MCF 10A (cell line): ENCODE measurements around the gene GPC6. TPM values are rescaled to one million over a fixed set of nuclear protein-coding genes. Genes with fewer than 3 reads are reported as not detected.

Experiments
- BruUV-seq: library from RNA; stranded (reverse); fragments of 400-500 nt; replicated peaks from 2 replicates; lab custom pipeline; 2021; lab: Mats Ljungman, UMichigan
- CTCF ChIA-PET: fragments of 300-600 bp; sonication (Branson Sonifier 250); formaldehyde crosslinking; extraction: SDS; loops from one replicate; lab custom pipeline; 2021; ENCODE audit warnings: antibody characterized with exemption, inconsistent platforms; lab: Yijun Ruan, JAX
- POLR2A ChIA-PET: fragments of 300-600, 350-650 bp; sonication (Branson Sonifier 250); formaldehyde crosslinking; extraction: SDS; loops from one replicate; lab custom pipeline; 2020; ENCODE audit warnings: antibody characterized with exemption, inconsistent platforms; lab: Yijun Ruan, JAX
- DNase-seq: peaks from one replicate; pipeline ENCODE4 v3.0.0-alpha.2; 2018; ENCODE audit not compliant: unreplicated experiment
- H3K27ac Mint-ChIP-seq: one replicate; pipeline ENCODE4 v1.8.0; 2022; ENCODE audit warnings: mild to moderate bottlenecking, low read depth, mixed read lengths; ENCODE audit not compliant: unreplicated experiment
- H3K27me3 Mint-ChIP-seq: one replicate; pipeline ENCODE4 v1.8.0; 2022; ENCODE audit warnings: mixed read lengths; ENCODE audit not compliant: insufficient read depth, unreplicated experiment
- H3K36me3 Mint-ChIP-seq: one replicate; pipeline ENCODE4 v1.8.0; 2022; ENCODE audit warnings: mild to moderate bottlenecking, moderate library complexity, mixed read lengths; ENCODE audit not compliant: insufficient read depth, unreplicated experiment
- H3K4me1 Mint-ChIP-seq: one replicate; pipeline ENCODE4 v1.8.0; 2022; ENCODE audit warnings: mixed read lengths; ENCODE audit not compliant: insufficient read depth, unreplicated experiment
- H3K4me3 Mint-ChIP-seq: one replicate; pipeline ENCODE4 v1.8.0; 2022; ENCODE audit warnings: mild to moderate bottlenecking, moderate library complexity, mixed read lengths; ENCODE audit not compliant: unreplicated experiment
- H3K9me3 Mint-ChIP-seq: one replicate; pipeline ENCODE4 v1.8.0; 2022; ENCODE audit warnings: mixed read lengths; ENCODE audit not compliant: unreplicated experiment
- CTCF ChIP-seq: fragments of 200-600 bp; IDR thresholded peaks from one replicate; pipeline ENCODE4 v1.8.0; 2022; ENCODE audit warnings: antibody characterized with exemption, mild to moderate bottlenecking; ENCODE audit not compliant: unreplicated experiment
- intact Hi-C: fragments of 100-400 bp; cut with micrococcal nuclease; formaldehyde crosslinking; loops from 2 replicates; pipeline ENCODE4 v1.14.1; 2022
- total RNA-seq: library from RNA; stranded (reverse); gene quantifications from 2 replicates; pipeline ENCODE4 v1.2.3, GENCODE V29; 2022

The GPC6 gene
- total RNA-seq, 1 experiment from 2014 or later, result 8.4 TPM

- Mint-ChIP-seq H3K27me3 (no peaks in the 10 kb centered on the region), H3K4me1 (no peaks in the 10 kb centered on the region), H3K36me3 (no peaks in the 10 kb centered on the region), H3K9me3 (no peaks in the 10 kb centered on the region), H3K4me3 (no peak overlapping the region), H3K27ac (no peak overlapping the region)
- POLR2A ChIA-PET, result no interaction called here
- BruUV-seq, result no TSS peak
- TF ChIP-seq CTCF, result no peak
- CTCF ChIA-PET, result no interaction called here
- no peak for DNase-seq
- intact Hi-C loops, result no loop called here
Observed at GRCh38 chr13:94129490-94129894, 902.9 kb downstream of the GPC6 start.

GRCh38 chr13:94138831-94139230 is 912.2 kb downstream of the GPC6 start:
- intact Hi-C loops, result no loop called here
- peaks cover 6% of the 10 kb centered on the region for H3K4me1 Mint-ChIP-seq
- BruUV-seq, result no TSS peak
- no peak for DNase-seq
- no peaks in the 10 kb centered on the region for H3K27me3 Mint-ChIP-seq
- no peak overlapping the region for H3K4me3 Mint-ChIP-seq
- no peak for TF ChIP-seq CTCF
- H3K27ac Mint-ChIP-seq, result no peak overlapping the region
- no peaks in the 10 kb centered on the region for H3K9me3 Mint-ChIP-seq
- POLR2A ChIA-PET, result interaction anchor here (0.5 kb wide), 1 partner anchor 14 kb away, joined by 4 read pairs; no protein-coding TSS in a partner anchor
- H3K36me3 Mint-ChIP-seq, result peaks cover 6% of the 10 kb centered on the region
- CTCF ChIA-PET, result interaction anchor here (1.3 kb wide), 1 partner anchor 206 kb away, joined by 3 read pairs; no protein-coding TSS in a partner anchor

- Mint-ChIP-seq H3K27ac (no peak overlapping the region), H3K9me3 (no peaks in the 10 kb centered on the region), H3K27me3 (no peaks in the 10 kb centered on the region), H3K4me1 (peaks cover 6% of the 10 kb centered on the region), H3K36me3 (peaks cover 6% of the 10 kb centered on the region), H3K4me3 (no peak overlapping the region)
- POLR2A ChIA-PET, result interaction anchor here (0.5 to 1.0 kb wide), 3 partner anchors 13 to 23 kb away, joined by 3 to 4 read pairs (median 4); no protein-coding TSS in a partner anchor
- no peak for TF ChIP-seq CTCF
- CTCF ChIA-PET, result interaction anchor here (0.7 to 1.3 kb wide), 2 partner anchors 113 to 206 kb away, joined by 3 to 6 read pairs; no protein-coding TSS in a partner anchor
- no TSS peak for BruUV-seq
- intact Hi-C loops, result no loop called here
- DNase-seq, result no peak
Observed at GRCh38 chr13:94139393-94139995, 912.9 kb downstream of the GPC6 start.

- Mint-ChIP-seq H3K27me3 (no peaks in the 10 kb centered on the region), H3K4me1 (peaks cover 6% of the 10 kb centered on the region), H3K9me3 (no peaks in the 10 kb centered on the region), H3K36me3 (peaks cover 6% of the 10 kb centered on the region), H3K4me3 (no peak overlapping the region), H3K27ac (no peak overlapping the region)
- CTCF ChIA-PET, result interaction anchor here (0.7 to 1.3 kb wide), 2 partner anchors 112 to 205 kb away, joined by 3 to 6 read pairs; no protein-coding TSS in a partner anchor
- DNase-seq, result no peak
- BruUV-seq, result no TSS peak
- TF ChIP-seq CTCF, result no peak
- POLR2A ChIA-PET, result interaction anchor here (0.7 to 1.0 kb wide), 2 partner anchors 14 to 24 kb away, joined by 3 to 4 read pairs; no protein-coding TSS in a partner anchor
- intact Hi-C loops, result no loop called here
Observed at GRCh38 chr13:94140027-94140426, 913.4 kb downstream of the GPC6 start.
